Right ventricle myocardium superior (tissue), 1 donor: ENCODE measurements around the gene KRTAP24-1. TPM values are rescaled to one million over a fixed set of nuclear protein-coding genes. Genes with fewer than 3 reads are reported as not detected.

Experiments used
- ATAC-seq: fragments of 200-7000 bp; cut with Tn5 transposase; one replicate; pipeline ENCODE4 v1.9.1; 2020; ENCODE audit warnings: mild to moderate bottlenecking; ENCODE audit not compliant: poor library complexity
- DNase-seq: peaks from one replicate; pipeline ENCODE4 v3.0.0-alpha.2; 2020
- intact Hi-C: fragments of 100-400 bp; cut with DNase I; formaldehyde crosslinking; loops from one replicate; pipeline ENCODE4 v1.11.2; 2022
- total RNA-seq: library from RNA; stranded (reverse); fragmentation: NEBNext Ultra II Directional; extraction: Animal tissue kit (Norgen Biotek cat#: 25700); gene quantifications from one replicate; pipeline ENCODE4 v1.2.1, GENCODE V29; 2021
- donor health status: DM: no; HTN: yes; CAD: no; lungs with severe emphysema.

The KRTAP24-1 gene
- total RNA-seq, 1 donor from 2014 or later, result not detected

- intact Hi-C loops, result no loop called here
- DNase-seq, result no peak
- no peak for ATAC-seq
Measured at GRCh38 chr21:30240661-30241060, 42.1 kb downstream of the KRTAP24-1 start.

DNA sequence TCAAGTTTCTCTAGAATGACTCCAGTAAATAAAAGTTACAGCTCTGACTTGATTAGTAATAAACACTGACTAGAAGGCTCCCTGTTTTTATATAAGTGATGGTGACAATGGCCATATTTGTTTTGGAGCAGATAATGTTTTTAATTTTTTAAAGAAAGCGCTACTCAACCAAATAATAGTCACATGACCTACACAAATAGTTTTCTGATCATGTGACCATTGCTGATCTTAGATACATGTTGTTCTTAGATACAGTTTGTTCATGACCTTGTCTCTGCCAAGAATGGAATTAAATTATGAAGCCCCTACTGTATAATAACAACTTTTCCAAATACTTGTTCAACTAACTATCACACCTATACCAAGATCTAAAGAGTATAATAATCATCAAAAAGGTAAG is 44.6 kb downstream of the KRTAP24-1 start:
- no peak for DNase-seq
- intact Hi-C loops, result no loop called here
- no peak for ATAC-seq

DNA sequence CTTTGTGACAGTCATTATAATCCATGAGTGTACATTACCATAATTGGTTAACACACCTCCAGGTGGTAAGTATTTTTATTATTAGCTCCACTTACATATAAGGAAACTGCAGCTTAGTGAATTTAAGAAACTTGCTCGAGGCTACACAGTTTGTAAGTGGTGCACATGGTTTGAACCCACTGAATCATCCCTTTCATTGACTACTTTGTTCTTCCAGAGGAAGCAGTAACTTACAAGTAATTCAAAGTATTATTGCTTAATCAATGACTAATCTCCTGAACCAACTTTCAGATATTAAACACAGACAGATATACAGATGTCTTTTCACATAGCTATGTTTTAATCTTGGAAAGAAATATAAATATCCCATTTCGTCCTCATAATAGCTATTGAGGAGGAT is 48.1 kb downstream of the KRTAP24-1 start:
- DNase-seq (no peak), ATAC-seq (no peak)
- intact Hi-C loops, result no loop called here

GRCh38 chr21:30234050-30234449 is 48.7 kb downstream of the KRTAP24-1 start:
- no peak for DNase-seq
- no peak for ATAC-seq
- intact Hi-C loops, result no loop called here

- DNase-seq (no peak), ATAC-seq (no peak)
- intact Hi-C loops, result no loop called here
Measured at GRCh38 chr21:30233228-30234020, 49.3 kb downstream of the KRTAP24-1 start.

GRCh38 chr21:30232011-30232410 is 50.7 kb downstream of the KRTAP24-1 start:
- intact Hi-C loops, result no loop called here
- no peak for ATAC-seq
- DNase-seq, result no peak

Other genes starting within 250 kb of the KRTAP24-1 start
- not detected for gene CLDN17, start 116.1 kb downstream of the KRTAP24-1 start, total RNA-seq
- gene CLDN8, start 66.9 kb downstream of the KRTAP24-1 start, total RNA-seq, result not detected
- gene KRTAP25-1, start 6.6 kb upstream of the KRTAP24-1 start, total RNA-seq, result not detected
- not detected for gene KRTAP26-1, start 37.4 kb upstream of the KRTAP24-1 start, total RNA-seq
- not detected for gene KRTAP27-1, start 54.7 kb upstream of the KRTAP24-1 start, total RNA-seq
- gene KRTAP23-1, start 65.7 kb upstream of the KRTAP24-1 start, total RNA-seq, result not detected
- gene KRTAP13-2, start 89.3 kb upstream of the KRTAP24-1 start, total RNA-seq, result not detected
- not detected for gene KRTAP13-1, start 113.1 kb upstream of the KRTAP24-1 start, total RNA-seq
- gene KRTAP13-3, start 143.0 kb upstream of the KRTAP24-1 start, total RNA-seq, result not detected
- gene KRTAP13-4, start 147.3 kb upstream of the KRTAP24-1 start, total RNA-seq, result not detected
- not detected for gene KRTAP15-1, start 157.3 kb upstream of the KRTAP24-1 start, total RNA-seq
- not detected for gene KRTAP19-1, start 197.4 kb upstream of the KRTAP24-1 start, total RNA-seq
- gene KRTAP19-2, start 204.5 kb upstream of the KRTAP24-1 start, total RNA-seq, result not detected
- not detected for gene KRTAP19-3, start 209.1 kb upstream of the KRTAP24-1 start, total RNA-seq
- gene KRTAP19-4, start 214.2 kb upstream of the KRTAP24-1 start, total RNA-seq, result not detected
- gene KRTAP19-5, start 219.2 kb upstream of the KRTAP24-1 start, total RNA-seq, result not detected